A673 (cell line): Measurements from ENCODE around the gene TNFRSF25. TPM values are rescaled to one million over a fixed set of nuclear protein-coding genes. Genes with fewer than 3 reads are reported as not detected.

ENCODE experiments used
- BruUV-seq: library from RNA; stranded (reverse); fragments of 400-500 nt; replicated peaks from 2 replicates; lab custom pipeline; 2021; lab: Mats Ljungman, UMichigan
- CTCF ChIA-PET: fragments of 300-600 bp; sonication (Branson Sonifier 250); formaldehyde crosslinking; loops from one replicate; lab custom pipeline; 2022; ENCODE audit warnings: antibody characterized with exemption; lab: Charles Lee
- POLR2A ChIA-PET: fragments of 300-600 bp; sonication (Branson Sonifier 250); formaldehyde crosslinking; loops from one replicate; lab custom pipeline; 2022; ENCODE audit warnings: antibody characterized with exemption; ENCODE audit not compliant: low non-redundant PET; lab: Charles Lee
- DNase-seq: peaks from one replicate; pipeline ENCODE4 v3.0.0-alpha.2; 2015; ENCODE audit warnings: low spot score
- H3K27ac ChIP-seq: fragments of 200-600 bp; sonication (generic); 2 replicates; pipeline ENCODE4 v1.5.1; 2016; ENCODE audit warnings: mixed run types, low read depth, mild to moderate bottlenecking, mixed read lengths, antibody characterized with exemption, low read length; ENCODE audit not compliant: poor library complexity, severe bottlenecking
- H3K27me3 ChIP-seq: fragments of 200-600 bp; sonication (generic); replicated peaks from 2 replicates; pipeline ENCODE4 v1.6.1; 2017; ENCODE audit warnings: mixed run types, low read depth, mild to moderate bottlenecking, mixed read lengths, antibody characterized with exemption, low read length; ENCODE audit not compliant: insufficient read depth, poor library complexity
- H3K36me3 ChIP-seq: fragments of 200-600 bp; sonication (generic); 2 replicates; pipeline ENCODE4 v1.6.1; 2016; ENCODE audit warnings: mixed run types, mild to moderate bottlenecking, mixed read lengths, antibody characterized with exemption, low read length; ENCODE audit not compliant: insufficient read depth, poor library complexity, severe bottlenecking
- H3K4me1 ChIP-seq: fragments of 200-600 bp; sonication (generic); 2 replicates; pipeline ENCODE4 v1.6.1; 2017; ENCODE audit warnings: mixed run types, mild to moderate bottlenecking, mixed read lengths, antibody characterized with exemption, low read length; ENCODE audit not compliant: insufficient read depth, poor library complexity, severe bottlenecking
- H3K4me3 ChIP-seq: fragments of 200-600 bp; sonication (generic); 2 replicates; pipeline ENCODE4 v1.5.1; 2016; ENCODE audit warnings: low read depth, mixed run types, mild to moderate bottlenecking, mixed read lengths, low read length; ENCODE audit not compliant: poor library complexity, severe bottlenecking
- H3K9me3 ChIP-seq: fragments of 200-600 bp; sonication (generic); 2 replicates; pipeline ENCODE4 v1.6.1; 2016; ENCODE audit warnings: mixed run types, low read depth, mild to moderate bottlenecking, mixed read lengths, antibody characterized with exemption, low read length; ENCODE audit not compliant: poor library complexity, severe bottlenecking
- CTCF ChIP-seq: fragments of 300-800, 200-600 bp; sonication (generic); conservative IDR thresholded peaks from 2 replicates; pipeline ENCODE4 v1.5.1; 2017; ENCODE audit warnings: low read depth, mild to moderate bottlenecking, antibody characterized with exemption, low read length, moderate library complexity, mixed read lengths
- EZH2 ChIP-seq: fragments of 200-600 bp; sonication (generic); IDR thresholded peaks from 2 replicates; pipeline ENCODE4 v1.6.1; 2017; ENCODE audit warnings: borderline replicate concordance, low read depth, mild to moderate bottlenecking, mixed read lengths, antibody characterized with exemption, low read length; ENCODE audit not compliant: poor library complexity, severe bottlenecking
- intact Hi-C: fragments of 100-400 bp; cut with micrococcal nuclease; formaldehyde crosslinking; loops from one replicate; pipeline ENCODE4 v1.10.0; 2022; ENCODE audit not compliant: unreplicated experiment
- total RNA-seq: library from RNA; stranded (reverse); gene quantifications from 2 replicates; pipeline ENCODE4 v1.2.3, GENCODE V29; 2021

TNFRSF25 gene
- total RNA-seq, 1 experiment from 2014 or later, result 0.97 TPM

- TF ChIP-seq EZH2, result no peak
- TF ChIP-seq CTCF, result no peak
- Histone ChIP-seq H3K27ac (no peak overlapping the region), H3K4me1 (no peaks in the 10 kb centered on the region), H3K27me3 (peaks cover 35% of the 10 kb centered on the region), H3K4me3 (no peak overlapping the region), H3K36me3 (no peaks in the 10 kb centered on the region), H3K9me3 (no peaks in the 10 kb centered on the region)
- no TSS peak for BruUV-seq
- ChIA-PET CTCF (no interaction called here), POLR2A (no interaction called here)
- intact Hi-C loops, result no loop called here
- no peak for DNase-seq
Measured at GRCh38 chr1:6427441-6428390, 38.3 kb downstream of the TNFRSF25 start.

GRCh38 chr1:6426972-6427350 is 39.0 kb downstream of the TNFRSF25 start:
- H3K4me3 ChIP-seq, result no peak overlapping the region
- BruUV-seq, result no TSS peak
- no peak for DNase-seq
- H3K36me3 ChIP-seq, result no peaks in the 10 kb centered on the region
- H3K27me3 ChIP-seq, result peaks cover 37% of the 10 kb centered on the region
- H3K4me1 ChIP-seq, result no peaks in the 10 kb centered on the region
- H3K27ac ChIP-seq, result no peak overlapping the region
- intact Hi-C loops, result no loop called here
- no peak for TF ChIP-seq EZH2
- TF ChIP-seq CTCF, result no peak
- ChIA-PET POLR2A (no interaction called here), CTCF (interaction anchor here (0.6 kb wide), 1 partner anchor 81 kb away, joined by 4 read pairs; no protein-coding TSS in a partner anchor)
- H3K9me3 ChIP-seq, result no peaks in the 10 kb centered on the region

GRCh38 chr1:6426277-6426971 is 39.5 kb downstream of the TNFRSF25 start:
- intact Hi-C loops, result no loop called here
- no TSS peak for BruUV-seq

More at GRCh38 chr1:6426277-6426971, 39.5 kb downstream of the TNFRSF25 start:
- H3K9me3 ChIP-seq, result no peaks in the 10 kb centered on the region
- no peak for TF ChIP-seq EZH2
- TF ChIP-seq CTCF, result no peak
- no peaks in the 10 kb centered on the region for H3K36me3 ChIP-seq
- no peak for DNase-seq
- ChIA-PET CTCF (interaction anchor here (0.6 kb wide), 1 partner anchor 80 kb away, joined by 4 read pairs; no protein-coding TSS in a partner anchor), POLR2A (no interaction called here)
- no peak overlapping the region for H3K27ac ChIP-seq
- no peak overlapping the region for H3K4me3 ChIP-seq
- H3K4me1 ChIP-seq, result no peaks in the 10 kb centered on the region
- H3K27me3 ChIP-seq, result peaks cover 42% of the 10 kb centered on the region
